ENCODE data around the gene OVCH1. TPM values are rescaled to one million over a fixed set of nuclear protein-coding genes. Genes with fewer than 3 reads are reported as not detected.

The OVCH1 gene
- polyA plus RNA-seq, 1 experiment = 0.26 TPM

- POLR2A ChIA-PET = no interaction called here
These were observed 11.5 kb upstream of the OVCH1 start for GRCh38 chr12:29508949-29509348.

GRCh38 chr12:29505122-29505521 is 7.6 kb upstream of the OVCH1 start:
- no peak for TF ChIP-seq CTCF (IDR thresholded peaks at IDR 0.05; ENCODE audit: low read depth, low read length)
- ChIA-PET POLR2A (no interaction called here), CTCF (no interaction called here)
- no peak for DNase-seq (ENCODE audit: low read depth, low spot score)
- Histone ChIP-seq H3K4me3 (ENCODE audit: low read depth, low read length) (no peak overlapping the region), H3K27ac (ENCODE audit: low read depth, low read length) (no peak overlapping the region), H3K9me3 (ENCODE audit: control insufficient read depth, insufficient read depth, low read length) (no peaks in the 10 kb centered on the region), H3K27me3 (ENCODE audit: control insufficient read depth, insufficient read depth, low read length) (no peaks in the 10 kb centered on the region)

More at GRCh38 chr12:29508949-29509348, 11.5 kb upstream of the OVCH1 start:
- Histone ChIP-seq H3K27ac (ENCODE audit: low read depth, low read length) (no peak overlapping the region), H3K9me3 (ENCODE audit: control insufficient read depth, insufficient read depth, low read length) (no peaks in the 10 kb centered on the region), H3K4me3 (ENCODE audit: low read depth, low read length) (no peak overlapping the region), H3K27me3 (ENCODE audit: control insufficient read depth, insufficient read depth, low read length) (no peaks in the 10 kb centered on the region)
- CTCF ChIA-PET = no interaction called here
- no peak for DNase-seq (ENCODE audit: low read depth, low spot score)
- no peak for TF ChIP-seq CTCF (IDR thresholded peaks at IDR 0.05; ENCODE audit: low read depth, low read length)

GRCh38 chr12:29503283-29503682 is 5.8 kb upstream of the OVCH1 start:
- Histone ChIP-seq H3K27ac (ENCODE audit: low read depth, low read length) (no peak overlapping the region), H3K9me3 (ENCODE audit: control insufficient read depth, insufficient read depth, low read length) (no peaks in the 10 kb centered on the region), H3K27me3 (ENCODE audit: control insufficient read depth, insufficient read depth, low read length) (no peaks in the 10 kb centered on the region), H3K4me3 (ENCODE audit: low read depth, low read length) (no peak overlapping the region)
- TF ChIP-seq CTCF (IDR thresholded peaks at IDR 0.05; ENCODE audit: low read depth, low read length) = no peak
- DNase-seq (ENCODE audit: low read depth, low spot score) = no peak
- POLR2A ChIA-PET = no interaction called here
- CTCF ChIA-PET = no interaction called here

GRCh38 chr12:29499235-29499634 is 1.7 kb upstream of the OVCH1 start:
- H3K9me3 ChIP-seq (ENCODE audit: control insufficient read depth, insufficient read depth, low read length) = no peaks in the 10 kb centered on the region; the same call in 1 of the 2 replicates
- no peak for TF ChIP-seq CTCF (IDR thresholded peaks at IDR 0.05; ENCODE audit: low read depth, low read length)
- H3K4me3 ChIP-seq (ENCODE audit: low read depth, low read length) = no peak overlapping the region
- H3K27me3 ChIP-seq (ENCODE audit: control insufficient read depth, insufficient read depth, low read length) = no peaks in the 10 kb centered on the region
- ChIA-PET POLR2A (no interaction called here), CTCF (no interaction called here)
- no peak for DNase-seq (ENCODE audit: low read depth, low spot score)
- H3K27ac ChIP-seq (ENCODE audit: low read depth, low read length) = no peak overlapping the region

GRCh38 chr12:29492891-29493290 is 4.6 kb downstream of the OVCH1 start:
- POLR2A ChIA-PET = no interaction called here
- CTCF ChIA-PET = no interaction called here
- H3K9me3 ChIP-seq (ENCODE audit: control insufficient read depth, insufficient read depth, low read length) = no peaks in the 10 kb centered on the region; the same call in 1 of the 2 replicates
- H3K27ac ChIP-seq (ENCODE audit: low read depth, low read length) = no peak overlapping the region
- no peaks in the 10 kb centered on the region for H3K27me3 ChIP-seq (ENCODE audit: control insufficient read depth, insufficient read depth, low read length)
- H3K4me3 ChIP-seq (ENCODE audit: low read depth, low read length) = no peak overlapping the region
- DNase-seq (ENCODE audit: low read depth, low spot score) = no peak
- TF ChIP-seq CTCF (IDR thresholded peaks at IDR 0.05; ENCODE audit: low read depth, low read length) = no peak
